Astrocyte (in vitro differentiated cells and primary cell): ENCODE data around the gene LOC128125822.

Source experiments
- DNase-seq: peaks from one replicate; pipeline ENCODE4 v3.0.0-alpha.2; 2010; ENCODE audit warnings: low read depth
- FAIRE-seq: peaks from 2 replicates; lab custom pipeline; 2011; peaks lifted over from hg19 to GRCh38; lab: Jason Lieb, UNC
- H2AFZ ChIP-seq: 2 replicates; pipeline ENCODE4 v1.6.0; 2012; ENCODE audit warnings: low read depth, low read length, inconsistent platforms
- H3K27ac ChIP-seq: 2 replicates; pipeline ENCODE4 v1.5.1; 2011; ENCODE audit warnings: low read depth, low read length, inconsistent platforms
- H3K27me3 ChIP-seq: 2 replicates; pipeline ENCODE4 v1.6.0; 2011; ENCODE audit warnings: low read length, inconsistent platforms; ENCODE audit not compliant: insufficient read depth
- H3K36me3 ChIP-seq: 2 replicates; pipeline ENCODE4 v1.5.1; 2011; ENCODE audit warnings: low read length, inconsistent platforms; ENCODE audit not compliant: insufficient read depth
- H3K4me1 ChIP-seq: 2 replicates; pipeline ENCODE4 v1.5.1; 2011; ENCODE audit warnings: low read length, inconsistent platforms; ENCODE audit not compliant: insufficient read depth
- H3K4me2 ChIP-seq: 2 replicates; pipeline ENCODE4 v1.6.0; 2012; ENCODE audit warnings: low read length, inconsistent platforms
- H3K4me3 ChIP-seq: 2 replicates; pipeline ENCODE4 v1.5.1; 2011; ENCODE audit warnings: low read depth, mild to moderate bottlenecking, low read length, inconsistent platforms; ENCODE audit not compliant: insufficient read depth
- H3K79me2 ChIP-seq: 2 replicates; pipeline ENCODE4 v1.6.0; 2012; ENCODE audit warnings: mild to moderate bottlenecking, low read length, inconsistent platforms; ENCODE audit not compliant: insufficient read depth
- H3K9ac ChIP-seq: 2 replicates; pipeline ENCODE4 v1.6.0; 2012; ENCODE audit warnings: mild to moderate bottlenecking, low read length, inconsistent platforms
- H3K9me3 ChIP-seq: 2 replicates; pipeline ENCODE4 v1.5.1; 2012; ENCODE audit warnings: low read depth, mild to moderate bottlenecking, low read length, inconsistent platforms; ENCODE audit not compliant: insufficient read depth
- H4K20me1 ChIP-seq: 2 replicates; pipeline ENCODE4 v1.6.0; 2012; ENCODE audit warnings: low read length, inconsistent platforms; ENCODE audit not compliant: insufficient read depth
- H3K27ac Mint-ChIP-seq: one replicate; pipeline ENCODE4 v1.8.0; 2021; ENCODE audit warnings: mild to moderate bottlenecking, mixed read lengths; ENCODE audit not compliant: unreplicated experiment
- H3K27me3 Mint-ChIP-seq: one replicate; pipeline ENCODE4 v1.8.0; 2021; ENCODE audit warnings: low read depth, mixed read lengths; ENCODE audit not compliant: unreplicated experiment
- H3K36me3 Mint-ChIP-seq: one replicate; pipeline ENCODE4 v1.8.0; 2021; ENCODE audit warnings: low read depth, mixed read lengths; ENCODE audit not compliant: unreplicated experiment
- H3K4me1 Mint-ChIP-seq: one replicate; pipeline ENCODE4 v1.8.0; 2021; ENCODE audit warnings: low read depth, mixed read lengths; ENCODE audit not compliant: unreplicated experiment
- H3K4me3 Mint-ChIP-seq: one replicate; pipeline ENCODE4 v1.8.0; 2021; ENCODE audit warnings: mild to moderate bottlenecking, moderate library complexity, mixed read lengths; ENCODE audit not compliant: unreplicated experiment
- H3K9me3 Mint-ChIP-seq: one replicate; pipeline ENCODE4 v1.8.0; 2021; ENCODE audit warnings: mild to moderate bottlenecking, mixed read lengths; ENCODE audit not compliant: unreplicated experiment
- EZH2 ChIP-seq: IDR thresholded peaks from 2 replicates; pipeline ENCODE4 v1.6.1; 2012; ENCODE audit warnings: mild to moderate bottlenecking, low read length, inconsistent platforms; ENCODE audit not compliant: insufficient read depth
- TF ChIP-seq, protein P1 (sequence below): IDR thresholded peaks from 2 replicates; pipeline ENCODE4 v1.5.1; 2011; ENCODE audit warnings: low read depth, mild to moderate bottlenecking, inconsistent platforms, low read length, moderate library complexity; ENCODE audit not compliant: insufficient read depth

LOC128125822 gene

DNA sequence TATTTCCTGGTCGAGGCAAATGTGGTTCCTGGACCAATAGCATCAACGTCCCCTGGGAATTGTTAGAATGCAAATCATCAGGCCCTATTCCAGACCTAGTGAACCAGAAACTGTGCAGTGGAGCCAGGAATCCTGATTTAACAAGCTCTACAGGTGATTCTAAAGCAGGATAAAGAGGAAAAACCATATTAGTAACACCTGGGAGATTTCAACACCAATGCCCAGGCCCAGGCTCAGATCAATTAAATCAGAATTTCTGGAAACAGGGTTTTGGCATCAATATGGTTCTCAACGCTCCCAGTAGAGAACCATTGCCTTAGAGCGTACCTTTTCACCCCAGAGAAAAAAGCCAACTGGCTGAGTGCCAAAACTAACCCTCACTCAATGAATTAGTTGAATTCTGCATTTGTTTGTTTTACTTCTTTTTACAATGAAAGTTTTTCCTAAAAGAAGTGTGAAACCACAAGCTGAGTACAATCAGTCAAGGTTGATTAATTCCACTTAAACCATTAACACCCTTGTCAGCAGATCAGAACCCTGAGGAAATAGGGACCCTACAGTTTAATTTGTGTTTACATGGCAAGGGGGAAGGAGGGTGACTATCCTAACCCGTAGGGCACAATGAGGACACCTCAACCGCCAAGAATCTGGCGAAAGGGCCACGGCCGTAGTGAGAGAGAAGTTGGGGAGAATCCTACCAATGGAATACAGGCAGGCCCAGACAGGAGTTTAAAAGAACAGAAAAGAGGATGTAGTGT, 34.9 kb upstream of the LOC128125822 start:
- H3K4me2 ChIP-seq = no peak overlapping the region
- Mint-ChIP-seq H3K9me3 (no peaks in the 10 kb centered on the region), H3K27ac (no peak overlapping the region), H3K4me1 (no peaks in the 10 kb centered on the region), H3K36me3 (no peaks in the 10 kb centered on the region), H3K4me3 (no peak overlapping the region), H3K27me3 (no peaks in the 10 kb centered on the region)
- no peak overlapping the region for H3K27ac ChIP-seq
- no peak for DNase-seq
- H4K20me1 ChIP-seq = no peaks in the 10 kb centered on the region
- FAIRE-seq = no peak
- H3K9me3 ChIP-seq = no peaks in the 10 kb centered on the region
- no peak overlapping the region for H3K4me3 ChIP-seq
- no peaks in the 10 kb centered on the region for H3K4me1 ChIP-seq
- TF ChIP-seq, protein P1, sequence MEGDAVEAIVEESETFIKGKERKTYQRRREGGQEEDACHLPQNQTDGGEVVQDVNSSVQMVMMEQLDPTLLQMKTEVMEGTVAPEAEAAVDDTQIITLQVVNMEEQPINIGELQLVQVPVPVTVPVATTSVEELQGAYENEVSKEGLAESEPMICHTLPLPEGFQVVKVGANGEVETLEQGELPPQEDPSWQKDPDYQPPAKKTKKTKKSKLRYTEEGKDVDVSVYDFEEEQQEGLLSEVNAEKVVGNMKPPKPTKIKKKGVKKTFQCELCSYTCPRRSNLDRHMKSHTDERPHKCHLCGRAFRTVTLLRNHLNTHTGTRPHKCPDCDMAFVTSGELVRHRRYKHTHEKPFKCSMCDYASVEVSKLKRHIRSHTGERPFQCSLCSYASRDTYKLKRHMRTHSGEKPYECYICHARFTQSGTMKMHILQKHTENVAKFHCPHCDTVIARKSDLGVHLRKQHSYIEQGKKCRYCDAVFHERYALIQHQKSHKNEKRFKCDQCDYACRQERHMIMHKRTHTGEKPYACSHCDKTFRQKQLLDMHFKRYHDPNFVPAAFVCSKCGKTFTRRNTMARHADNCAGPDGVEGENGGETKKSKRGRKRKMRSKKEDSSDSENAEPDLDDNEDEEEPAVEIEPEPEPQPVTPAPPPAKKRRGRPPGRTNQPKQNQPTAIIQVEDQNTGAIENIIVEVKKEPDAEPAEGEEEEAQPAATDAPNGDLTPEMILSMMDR = no peak
- TF ChIP-seq EZH2 = no peak
- no peak overlapping the region for H3K9ac ChIP-seq
- no peak overlapping the region for H2AFZ ChIP-seq
- H3K79me2 ChIP-seq = no peaks in the 10 kb centered on the region
- peaks cover 2% of the 10 kb centered on the region for H3K27me3 ChIP-seq
- H3K36me3 ChIP-seq = no peaks in the 10 kb centered on the region

DNA sequence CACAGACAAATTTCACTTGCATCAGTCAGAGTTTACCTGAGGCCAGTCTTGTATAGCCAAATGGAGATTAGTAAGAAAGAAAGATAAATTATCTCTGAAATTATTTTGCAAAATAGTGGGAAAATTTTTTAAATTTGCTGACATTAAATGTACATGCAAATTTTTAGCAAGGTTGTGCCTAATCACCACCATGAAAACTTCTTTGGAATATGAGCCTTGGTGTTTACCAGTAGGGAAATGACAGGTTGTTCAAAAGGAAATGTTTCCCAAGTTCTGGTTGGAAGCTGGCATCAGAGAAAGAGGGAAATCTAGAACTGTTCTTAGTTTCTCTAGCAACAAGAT, 34.4 kb upstream of the LOC128125822 start:
- FAIRE-seq (no peak), DNase-seq (no peak)
- TF ChIP-seq, protein P1 = no peak
- TF ChIP-seq EZH2 = no peak
- Histone ChIP-seq H3K4me2 (no peak overlapping the region), H3K9me3 (no peaks in the 10 kb centered on the region), H3K4me1 (no peaks in the 10 kb centered on the region), H3K27ac (no peak overlapping the region), H3K4me3 (no peak overlapping the region), H4K20me1 (no peaks in the 10 kb centered on the region), H3K79me2 (no peaks in the 10 kb centered on the region), H3K36me3 (no peaks in the 10 kb centered on the region), H3K27me3 (peaks cover 2% of the 10 kb centered on the region), H3K9ac (no peak overlapping the region), H2AFZ (no peak overlapping the region)
- no peak overlapping the region for H3K4me3 Mint-ChIP-seq
- no peaks in the 10 kb centered on the region for H3K36me3 Mint-ChIP-seq
- H3K4me1 Mint-ChIP-seq = no peaks in the 10 kb centered on the region
- no peaks in the 10 kb centered on the region for H3K9me3 Mint-ChIP-seq
- H3K27ac Mint-ChIP-seq = no peak overlapping the region
- H3K27me3 Mint-ChIP-seq = no peaks in the 10 kb centered on the region

DNA sequence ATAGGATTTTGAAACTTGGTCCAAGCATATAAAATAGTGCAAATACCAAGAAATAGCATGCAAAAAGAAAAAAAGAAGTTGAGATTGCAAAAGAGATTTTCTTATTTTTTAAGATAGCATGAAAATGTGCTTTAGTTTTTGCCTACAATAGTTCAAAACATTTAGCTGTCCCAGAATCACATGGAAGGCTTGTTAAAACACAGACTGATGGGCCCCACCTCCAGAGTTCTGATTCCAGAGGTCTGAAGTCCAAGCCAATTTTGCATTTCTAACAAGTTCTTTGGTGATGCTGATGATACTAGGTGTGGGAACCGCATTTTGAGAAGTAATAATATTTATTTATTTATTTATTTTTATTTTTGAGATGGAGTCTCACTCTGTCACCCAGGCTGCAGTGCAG, 33.7 kb upstream of the LOC128125822 start:
- H3K9me3 ChIP-seq = no peaks in the 10 kb centered on the region
- Mint-ChIP-seq H3K27me3 (no peaks in the 10 kb centered on the region), H3K27ac (no peak overlapping the region)

More for the DNA sequence above, 33.7 kb upstream of the LOC128125822 start:
- Histone ChIP-seq H3K4me2 (no peak overlapping the region), H3K27me3 (peaks cover 2% of the 10 kb centered on the region), H3K79me2 (no peaks in the 10 kb centered on the region), H2AFZ (no peak overlapping the region), H3K27ac (no peak overlapping the region), H3K36me3 (no peaks in the 10 kb centered on the region), H3K4me1 (no peaks in the 10 kb centered on the region), H3K9ac (no peak overlapping the region), H3K4me3 (no peak overlapping the region), H4K20me1 (no peaks in the 10 kb centered on the region)
- TF ChIP-seq, protein P1 = no peak
- TF ChIP-seq EZH2 = no peak
- FAIRE-seq = no peak
- no peaks in the 10 kb centered on the region for H3K9me3 Mint-ChIP-seq
- H3K4me1 Mint-ChIP-seq = peaks cover 3% of the 10 kb centered on the region
- DNase-seq = no peak
- H3K36me3 Mint-ChIP-seq = no peaks in the 10 kb centered on the region
- no peak overlapping the region for H3K4me3 Mint-ChIP-seq
